Measurements from ENCODE around the gene SCRN3. TPM values are rescaled to one million over a fixed set of nuclear protein-coding genes. Genes with fewer than 3 reads are reported as not detected.

SCRN3 gene
- total and polyA plus RNA-seq, 2 experiments from 2014 or later, result 8.1 to 12.3 TPM

DNA sequence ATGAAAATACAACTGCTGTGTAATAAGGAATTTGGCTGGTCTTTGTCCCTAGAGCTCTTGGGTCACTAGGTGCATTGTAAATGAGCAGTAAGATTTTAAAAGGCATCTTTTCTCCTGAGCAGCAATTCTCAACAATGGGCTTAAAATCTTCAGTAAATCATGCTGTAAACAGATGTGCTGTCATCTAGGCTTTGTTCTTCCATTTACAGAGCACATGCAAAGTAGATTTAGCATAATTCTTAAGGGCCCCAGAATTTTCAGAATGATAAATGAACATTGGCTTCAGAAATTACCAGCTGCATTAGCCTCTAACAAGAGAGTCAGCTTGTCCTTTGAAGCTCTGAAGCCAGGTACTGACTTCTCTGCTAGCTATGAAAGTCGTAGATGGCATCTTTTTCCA lies 26.8 kb upstream of the SCRN3 start:
- Histone ChIP-seq H2AFZ (no peak overlapping the region), H3K4me1 (ENCODE audit: insufficient read depth) (no peaks in the 10 kb centered on the region), H4K20me1 (replicated peaks; ENCODE audit: insufficient read depth) (no peaks in the 10 kb centered on the region), H3K9me2 (ENCODE audit: insufficient read depth) (no peaks in the 10 kb centered on the region), H3K79me2 (replicated peaks; ENCODE audit: insufficient read depth) (no peaks in the 10 kb centered on the region), H3F3A (replicated peaks; ENCODE audit: low read depth) (no peaks in the 10 kb centered on the region), H3K4me2 (no peak overlapping the region), H3K27me3 (ENCODE audit: insufficient read depth) (no peaks in the 10 kb centered on the region), H3K27ac (ENCODE audit: low read depth) (no peak overlapping the region), H3K4me3 (no peak overlapping the region), H3K36me3 (ENCODE audit: insufficient read depth) (peaks cover 14% of the 10 kb centered on the region; the same call in 1 of the 2 replicates)
- no peak overlapping the region for H3K4me3 Mint-ChIP-seq
- no peaks in the 10 kb centered on the region for H3K4me1 Mint-ChIP-seq
- H3K27me3 Mint-ChIP-seq (ENCODE audit: insufficient read depth, low read depth, poor library complexity), result no peaks in the 10 kb centered on the region
- no peak overlapping the region for H3K27ac Mint-ChIP-seq
- H3K9me3 Mint-ChIP-seq, result peaks cover 18% of the 10 kb centered on the region
- H3K36me3 Mint-ChIP-seq (ENCODE audit: low read depth), result peaks cover 28% of the 10 kb centered on the region
- ATAC-seq (no peak), DNase-seq (ENCODE audit: low spot score) (no peak)
- TF ChIP-seq ZNF331 (CRISPR knock-in tag; IDR thresholded peaks at IDR 0.05; ENCODE audit: low read depth), result no peak
- TF ChIP-seq, protein P1, sequence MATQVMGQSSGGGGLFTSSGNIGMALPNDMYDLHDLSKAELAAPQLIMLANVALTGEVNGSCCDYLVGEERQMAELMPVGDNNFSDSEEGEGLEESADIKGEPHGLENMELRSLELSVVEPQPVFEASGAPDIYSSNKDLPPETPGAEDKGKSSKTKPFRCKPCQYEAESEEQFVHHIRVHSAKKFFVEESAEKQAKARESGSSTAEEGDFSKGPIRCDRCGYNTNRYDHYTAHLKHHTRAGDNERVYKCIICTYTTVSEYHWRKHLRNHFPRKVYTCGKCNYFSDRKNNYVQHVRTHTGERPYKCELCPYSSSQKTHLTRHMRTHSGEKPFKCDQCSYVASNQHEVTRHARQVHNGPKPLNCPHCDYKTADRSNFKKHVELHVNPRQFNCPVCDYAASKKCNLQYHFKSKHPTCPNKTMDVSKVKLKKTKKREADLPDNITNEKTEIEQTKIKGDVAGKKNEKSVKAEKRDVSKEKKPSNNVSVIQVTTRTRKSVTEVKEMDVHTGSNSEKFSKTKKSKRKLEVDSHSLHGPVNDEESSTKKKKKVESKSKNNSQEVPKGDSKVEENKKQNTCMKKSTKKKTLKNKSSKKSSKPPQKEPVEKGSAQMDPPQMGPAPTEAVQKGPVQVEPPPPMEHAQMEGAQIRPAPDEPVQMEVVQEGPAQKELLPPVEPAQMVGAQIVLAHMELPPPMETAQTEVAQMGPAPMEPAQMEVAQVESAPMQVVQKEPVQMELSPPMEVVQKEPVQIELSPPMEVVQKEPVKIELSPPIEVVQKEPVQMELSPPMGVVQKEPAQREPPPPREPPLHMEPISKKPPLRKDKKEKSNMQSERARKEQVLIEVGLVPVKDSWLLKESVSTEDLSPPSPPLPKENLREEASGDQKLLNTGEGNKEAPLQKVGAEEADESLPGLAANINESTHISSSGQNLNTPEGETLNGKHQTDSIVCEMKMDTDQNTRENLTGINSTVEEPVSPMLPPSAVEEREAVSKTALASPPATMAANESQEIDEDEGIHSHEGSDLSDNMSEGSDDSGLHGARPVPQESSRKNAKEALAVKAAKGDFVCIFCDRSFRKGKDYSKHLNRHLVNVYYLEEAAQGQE (IDR thresholded peaks at IDR 0.05; ENCODE audit: unreplicated experiment), result no peak
- TF ChIP-seq NANOG (IDR thresholded peaks at IDR 0.05; ENCODE audit: borderline replicate concordance), result no peak
- TF ChIP-seq, protein P2, sequence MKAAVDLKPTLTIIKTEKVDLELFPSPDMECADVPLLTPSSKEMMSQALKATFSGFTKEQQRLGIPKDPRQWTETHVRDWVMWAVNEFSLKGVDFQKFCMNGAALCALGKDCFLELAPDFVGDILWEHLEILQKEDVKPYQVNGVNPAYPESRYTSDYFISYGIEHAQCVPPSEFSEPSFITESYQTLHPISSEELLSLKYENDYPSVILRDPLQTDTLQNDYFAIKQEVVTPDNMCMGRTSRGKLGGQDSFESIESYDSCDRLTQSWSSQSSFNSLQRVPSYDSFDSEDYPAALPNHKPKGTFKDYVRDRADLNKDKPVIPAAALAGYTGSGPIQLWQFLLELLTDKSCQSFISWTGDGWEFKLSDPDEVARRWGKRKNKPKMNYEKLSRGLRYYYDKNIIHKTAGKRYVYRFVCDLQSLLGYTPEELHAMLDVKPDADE (IDR thresholded peaks at IDR 0.05), result no peak
- no peak for TF ChIP-seq EZH2 (IDR thresholded peaks at IDR 0.05; ENCODE audit: low read depth, unreplicated experiment)
- no peak for TF ChIP-seq ZNF114 (CRISPR knock-in tag; IDR thresholded peaks at IDR 0.05)
- no peak for TF ChIP-seq POLR2AphosphoS5 (IDR thresholded peaks at IDR 0.05; ENCODE audit: low read depth)
- TF ChIP-seq, protein P3, sequence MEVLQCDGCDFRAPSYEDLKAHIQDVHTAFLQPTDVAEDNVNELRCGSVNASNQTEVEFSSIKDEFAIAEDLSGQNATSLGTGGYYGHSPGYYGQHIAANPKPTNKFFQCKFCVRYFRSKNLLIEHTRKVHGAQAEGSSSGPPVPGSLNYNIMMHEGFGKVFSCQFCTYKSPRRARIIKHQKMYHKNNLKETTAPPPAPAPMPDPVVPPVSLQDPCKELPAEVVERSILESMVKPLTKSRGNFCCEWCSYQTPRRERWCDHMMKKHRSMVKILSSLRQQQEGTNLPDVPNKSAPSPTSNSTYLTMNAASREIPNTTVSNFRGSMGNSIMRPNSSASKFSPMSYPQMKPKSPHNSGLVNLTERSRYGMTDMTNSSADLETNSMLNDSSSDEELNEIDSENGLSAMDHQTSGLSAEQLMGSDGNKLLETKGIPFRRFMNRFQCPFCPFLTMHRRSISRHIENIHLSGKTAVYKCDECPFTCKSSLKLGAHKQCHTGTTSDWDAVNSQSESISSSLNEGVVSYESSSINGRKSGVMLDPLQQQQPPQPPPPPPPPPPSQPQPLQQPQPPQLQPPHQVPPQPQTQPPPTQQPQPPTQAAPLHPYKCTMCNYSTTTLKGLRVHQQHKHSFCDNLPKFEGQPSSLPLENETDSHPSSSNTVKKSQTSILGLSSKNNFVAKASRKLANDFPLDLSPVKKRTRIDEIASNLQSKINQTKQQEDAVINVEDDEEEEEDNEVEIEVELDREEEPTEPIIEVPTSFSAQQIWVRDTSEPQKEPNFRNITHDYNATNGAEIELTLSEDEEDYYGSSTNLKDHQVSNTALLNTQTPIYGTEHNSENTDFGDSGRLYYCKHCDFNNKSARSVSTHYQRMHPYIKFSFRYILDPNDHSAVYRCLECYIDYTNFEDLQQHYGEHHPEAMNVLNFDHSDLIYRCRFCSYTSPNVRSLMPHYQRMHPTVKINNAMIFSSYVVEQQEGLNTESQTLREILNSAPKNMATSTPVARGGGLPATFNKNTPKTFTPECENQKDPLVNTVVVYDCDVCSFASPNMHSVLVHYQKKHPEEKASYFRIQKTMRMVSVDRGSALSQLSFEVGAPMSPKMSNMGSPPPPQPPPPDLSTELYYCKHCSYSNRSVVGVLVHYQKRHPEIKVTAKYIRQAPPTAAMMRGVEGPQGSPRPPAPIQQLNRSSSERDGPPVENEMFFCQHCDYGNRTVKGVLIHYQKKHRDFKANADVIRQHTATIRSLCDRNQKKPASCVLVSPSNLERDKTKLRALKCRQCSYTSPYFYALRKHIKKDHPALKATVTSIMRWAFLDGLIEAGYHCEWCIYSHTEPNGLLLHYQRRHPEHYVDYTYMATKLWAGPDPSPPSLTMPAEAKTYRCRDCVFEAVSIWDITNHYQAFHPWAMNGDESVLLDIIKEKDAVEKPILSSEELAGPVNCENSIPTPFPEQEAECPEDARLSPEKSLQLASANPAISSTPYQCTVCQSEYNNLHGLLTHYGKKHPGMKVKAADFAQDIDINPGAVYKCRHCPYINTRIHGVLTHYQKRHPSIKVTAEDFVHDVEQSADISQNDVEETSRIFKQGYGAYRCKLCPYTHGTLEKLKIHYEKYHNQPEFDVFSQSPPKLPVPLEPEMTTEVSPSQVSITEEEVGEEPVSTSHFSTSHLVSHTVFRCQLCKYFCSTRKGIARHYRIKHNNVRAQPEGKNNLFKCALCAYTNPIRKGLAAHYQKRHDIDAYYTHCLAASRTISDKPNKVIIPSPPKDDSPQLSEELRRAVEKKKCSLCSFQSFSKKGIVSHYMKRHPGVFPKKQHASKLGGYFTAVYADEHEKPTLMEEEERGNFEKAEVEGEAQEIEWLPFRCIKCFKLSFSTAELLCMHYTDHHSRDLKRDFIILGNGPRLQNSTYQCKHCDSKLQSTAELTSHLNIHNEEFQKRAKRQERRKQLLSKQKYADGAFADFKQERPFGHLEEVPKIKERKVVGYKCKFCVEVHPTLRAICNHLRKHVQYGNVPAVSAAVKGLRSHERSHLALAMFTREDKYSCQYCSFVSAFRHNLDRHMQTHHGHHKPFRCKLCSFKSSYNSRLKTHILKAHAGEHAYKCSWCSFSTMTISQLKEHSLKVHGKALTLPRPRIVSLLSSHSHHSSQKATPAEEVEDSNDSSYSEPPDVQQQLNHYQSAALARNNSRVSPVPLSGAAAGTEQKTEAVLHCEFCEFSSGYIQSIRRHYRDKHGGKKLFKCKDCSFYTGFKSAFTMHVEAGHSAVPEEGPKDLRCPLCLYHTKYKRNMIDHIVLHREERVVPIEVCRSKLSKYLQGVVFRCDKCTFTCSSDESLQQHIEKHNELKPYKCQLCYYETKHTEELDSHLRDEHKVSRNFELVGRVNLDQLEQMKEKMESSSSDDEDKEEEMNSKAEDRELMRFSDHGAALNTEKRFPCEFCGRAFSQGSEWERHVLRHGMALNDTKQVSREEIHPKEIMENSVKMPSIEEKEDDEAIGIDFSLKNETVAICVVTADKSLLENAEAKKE (CRISPR knock-in tag; IDR thresholded peaks at IDR 0.05), result no peak
- TF ChIP-seq CREB1 (CRISPR knock-in tag; IDR thresholded peaks at IDR 0.05; ENCODE audit: low read depth), result no peak
- no peak for TF ChIP-seq JUNB (IDR thresholded peaks at IDR 0.05; ENCODE audit: unreplicated experiment)
- no peak for TF ChIP-seq STAT1 (IDR thresholded peaks at IDR 0.05; ENCODE audit: unreplicated experiment)
